MV-4-11 (cell line): ENCODE results near the gene NUP85.
"Not testable (repeated sequence)": the region's sequence is repeated elsewhere in the genome, so short reads cannot be mapped to it uniquely, and the experiment has no call there.

ENCODE experiments used
- DNase-seq: peaks from one replicate; lab custom pipeline; 2025; lab: John Stamatoyannopoulos, UW

The NUP85 gene

GRCh38 chr17:75241996-75242460 is 36.5 kb downstream of the NUP85 start:
- no peak for DNase-seq

- DNase-seq: no peak
Observed at GRCh38 chr17:75242461-75243042, 37.1 kb downstream of the NUP85 start.

GRCh38 chr17:75244133-75244866 is 38.8 kb downstream of the NUP85 start:
- peak; percentile 78 for DNase-seq

- DNase-seq: no peak
Observed at GRCh38 chr17:75245011-75245410, 39.5 kb downstream of the NUP85 start.

- DNase-seq: no peak
Observed at GRCh38 chr17:75246404-75246803, 40.9 kb downstream of the NUP85 start.

- no peak for DNase-seq
Observed at GRCh38 chr17:75249564-75249963, 44.1 kb downstream of the NUP85 start.

GRCh38 chr17:75250009-75250471 is 44.6 kb downstream of the NUP85 start:
- peak; percentile 56 for DNase-seq

GRCh38 chr17:75252039-75252816 is 46.7 kb downstream of the NUP85 start:
- no peak for DNase-seq

- not testable (repeated sequence) for DNase-seq
Observed at GRCh38 chr17:75255954-75256698, 50.6 kb downstream of the NUP85 start.

GRCh38 chr17:75257228-75257627 is 51.7 kb downstream of the NUP85 start:
- not testable (repeated sequence) for DNase-seq

- no peak for DNase-seq
Observed at GRCh38 chr17:75260641-75261335, 55.3 kb downstream of the NUP85 start.

GRCh38 chr17:75261336-75262111 is 56.0 kb downstream of the NUP85 start, which contains the start of the genes GGA3 and MRPS7:
TSS of gene GGA3 (minus strand) at chr17:75261606. CDS start at chr17:75261587, 19 bp downstream.
TSS of gene MRPS7 (plus strand) at chr17:75261879. CDS start at chr17:75261901, 22 bp downstream.
- peak; percentile 86 for DNase-seq

GRCh38 chr17:75262112-75262606 is 56.7 kb downstream of the NUP85 start:
- DNase-seq: no peak

GRCh38 chr17:75263055-75263454 is 57.6 kb downstream of the NUP85 start:
- peak; percentile 17 for DNase-seq

GRCh38 chr17:75265614-75266315 is 60.3 kb downstream of the NUP85 start:
- no peak for DNase-seq

- DNase-seq: no peak
Observed at GRCh38 chr17:75266316-75267152, 61.1 kb downstream of the NUP85 start.

GRCh38 chr17:75267153-75267410 is 61.6 kb downstream of the NUP85 start:
- peak; percentile 94 for DNase-seq

GRCh38 chr17:75267411-75268232 is 62.1 kb downstream of the NUP85 start:
- DNase-seq: peak; percentile 45
